ENCODE data around the gene RAB3GAP2. TPM values are rescaled to one million over a fixed set of nuclear protein-coding genes. Genes with fewer than 3 reads are reported as not detected.
"Not testable (repeated sequence)": the region's sequence is repeated elsewhere in the genome, so short reads cannot be mapped to it uniquely, and the experiment has no call there.

The RAB3GAP2 gene
- total RNA-seq, 2 experiments from 2014 or later = 47.8 to 50.1 TPM

DNA sequence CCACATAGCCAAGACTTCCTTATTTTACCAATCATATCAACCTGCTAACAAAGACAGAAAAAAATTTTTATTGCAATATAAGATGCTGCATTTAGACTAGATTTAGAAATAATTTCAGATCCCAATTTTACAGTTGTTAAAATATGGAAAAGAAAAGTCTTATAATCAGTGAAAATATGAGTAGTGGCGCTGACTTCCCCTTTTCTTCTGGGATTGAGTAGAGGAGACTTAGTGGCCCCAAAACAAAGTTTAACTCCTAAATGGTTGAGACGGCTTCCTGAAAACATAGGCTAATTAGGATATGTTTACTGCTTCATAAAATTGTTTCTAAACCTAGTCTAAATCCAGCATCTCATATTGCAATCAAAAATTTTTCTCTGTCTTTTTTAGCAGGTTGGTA lies 68.4 kb downstream of the RAB3GAP2 start:
- peaks cover 33% of the 10 kb centered on the region for H3K36me3 Mint-ChIP-seq (ENCODE audit: low read depth)
- CTCF ChIA-PET = no interaction called here
- no peak overlapping the region for H3K4me3 Mint-ChIP-seq
- H3K4me1 Mint-ChIP-seq = no peaks in the 10 kb centered on the region
- H3K27me3 Mint-ChIP-seq = no peaks in the 10 kb centered on the region
- POLR2A ChIA-PET = no interaction called here
- no peak overlapping the region for H3K27ac Mint-ChIP-seq
- no peak for DNase-seq
- no peaks in the 10 kb centered on the region for H3K9me3 Mint-ChIP-seq

- H3K4me1 Mint-ChIP-seq = no peaks in the 10 kb centered on the region
- no peaks in the 10 kb centered on the region for H3K9me3 Mint-ChIP-seq
- no peaks in the 10 kb centered on the region for H3K27me3 Mint-ChIP-seq
- no peak for DNase-seq
- no peak overlapping the region for H3K27ac Mint-ChIP-seq
- H3K4me3 Mint-ChIP-seq = no peak overlapping the region
- ChIA-PET CTCF (interaction anchor here (0.8 to 2.2 kb wide), 2 partner anchors 9 to 11 kb away, joined by 3 to 5 read pairs; no protein-coding TSS in a partner anchor), POLR2A (no interaction called here)
- H3K36me3 Mint-ChIP-seq (ENCODE audit: low read depth) = peaks cover 15% of the 10 kb centered on the region
Measured at GRCh38 chr1:220198186-220199005, 73.9 kb downstream of the RAB3GAP2 start.

- Mint-ChIP-seq H3K4me1 (no peaks in the 10 kb centered on the region), H3K9me3 (no peaks in the 10 kb centered on the region), H3K27me3 (no peaks in the 10 kb centered on the region), H3K36me3 (ENCODE audit: low read depth) (peaks cover 20% of the 10 kb centered on the region), H3K27ac (no peak overlapping the region), H3K4me3 (no peak overlapping the region)
- ChIA-PET CTCF (interaction anchor here (0.5 to 1.1 kb wide), 4 partner anchors 28 to 538 kb away, joined by 3 to 6 read pairs (median 3); no protein-coding TSS in a partner anchor), POLR2A (interaction anchor here (1.1 kb wide), 1 partner anchor 8 kb away, joined by 3 read pairs; no protein-coding TSS in a partner anchor)
- DNase-seq = no peak
Measured at GRCh38 chr1:220195701-220196100, 76.6 kb downstream of the RAB3GAP2 start.

DNA sequence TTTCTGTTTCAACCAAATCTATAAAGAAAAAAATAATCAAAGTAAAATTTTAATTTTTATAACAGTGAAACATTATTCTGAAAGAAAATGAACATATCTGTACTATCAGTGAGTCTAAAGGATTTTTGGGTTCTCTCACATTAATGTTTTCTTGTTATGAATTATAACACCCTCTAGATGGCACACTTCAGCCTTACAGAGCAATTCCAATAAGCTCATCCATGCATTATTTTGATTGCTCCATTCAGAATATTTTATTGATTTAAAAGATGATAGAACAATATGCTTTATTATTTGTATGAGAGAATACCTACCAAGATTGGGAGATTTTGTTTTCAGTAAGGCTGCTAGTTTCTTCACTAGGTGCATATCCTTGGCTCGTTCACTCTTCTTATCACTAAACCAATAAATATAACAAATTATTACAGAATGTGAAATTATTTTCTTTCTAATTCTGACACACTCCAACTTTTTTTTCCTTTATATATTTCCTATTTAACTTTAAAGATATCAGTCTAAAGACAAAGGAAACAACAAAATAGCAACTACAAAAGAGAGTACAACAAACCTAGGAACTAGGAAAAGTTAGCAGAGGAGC lies 82.4 kb downstream of the RAB3GAP2 start:
- H3K36me3 Mint-ChIP-seq (ENCODE audit: low read depth) = peaks cover 30% of the 10 kb centered on the region
- no peak for DNase-seq
- H3K9me3 Mint-ChIP-seq = no peaks in the 10 kb centered on the region
- no peak overlapping the region for H3K4me3 Mint-ChIP-seq
- ChIA-PET POLR2A (no interaction called here), CTCF (interaction anchor here (0.6 to 1.6 kb wide), 10 partner anchors 8 to 587 kb away, joined by 3 to 12 read pairs (median 3); partner anchors contain the start of gene RAB3GAP2)
- no peak overlapping the region for H3K27ac Mint-ChIP-seq
- no peaks in the 10 kb centered on the region for H3K27me3 Mint-ChIP-seq
- H3K4me1 Mint-ChIP-seq = no peaks in the 10 kb centered on the region

GRCh38 chr1:220188538-220188937 lies 83.7 kb downstream of the RAB3GAP2 start:
- no peaks in the 10 kb centered on the region for H3K27me3 Mint-ChIP-seq
- DNase-seq = no peak
- POLR2A ChIA-PET = no interaction called here
- no peak overlapping the region for H3K27ac Mint-ChIP-seq
- peaks cover 26% of the 10 kb centered on the region for H3K36me3 Mint-ChIP-seq (ENCODE audit: low read depth)
- CTCF ChIA-PET = interaction anchor here (1.6 kb wide), 2 partner anchors 9 to 545 kb away, joined by 5 to 12 read pairs; no protein-coding TSS in a partner anchor
- no peaks in the 10 kb centered on the region for H3K9me3 Mint-ChIP-seq
- no peaks in the 10 kb centered on the region for H3K4me1 Mint-ChIP-seq
- H3K4me3 Mint-ChIP-seq = no peak overlapping the region

DNA sequence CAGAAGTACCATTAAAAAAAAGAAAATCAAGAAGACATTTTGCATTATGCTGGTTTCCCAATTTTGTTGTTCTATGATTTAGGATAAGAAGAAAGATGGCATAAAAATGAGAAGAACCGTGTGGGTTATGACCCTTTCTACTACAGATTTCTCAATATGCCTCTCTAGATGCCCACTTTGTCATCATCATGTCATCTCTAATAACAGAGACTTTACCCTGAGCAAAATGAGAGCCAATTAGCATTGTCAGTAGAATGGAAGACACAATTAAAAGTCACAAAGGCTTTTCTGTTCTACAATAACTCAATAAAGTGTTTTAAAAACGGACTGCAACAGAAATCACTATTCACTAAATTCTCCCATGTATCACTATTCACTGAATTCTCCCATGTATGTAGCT lies 85.5 kb downstream of the RAB3GAP2 start:
- no peaks in the 10 kb centered on the region for H3K27me3 Mint-ChIP-seq
- no peaks in the 10 kb centered on the region for H3K9me3 Mint-ChIP-seq
- H3K36me3 Mint-ChIP-seq (ENCODE audit: low read depth) = peaks cover 26% of the 10 kb centered on the region
- DNase-seq = no peak
- no peak overlapping the region for H3K4me3 Mint-ChIP-seq
- H3K4me1 Mint-ChIP-seq = no peaks in the 10 kb centered on the region
- POLR2A ChIA-PET = interaction anchor here (1.5 kb wide), 1 partner anchor 9 kb away, joined by 3 read pairs; no protein-coding TSS in a partner anchor
- no peak overlapping the region for H3K27ac Mint-ChIP-seq
- CTCF ChIA-PET = interaction anchor here (1.4 to 1.6 kb wide), 3 partner anchors 11 to 547 kb away, joined by 3 to 5 read pairs (median 5); no protein-coding TSS in a partner anchor

- ChIA-PET POLR2A (no interaction called here), CTCF (interaction anchor here (1.2 kb wide), 1 partner anchor 72 kb away, joined by 5 read pairs; no protein-coding TSS in a partner anchor)
- H3K9me3 Mint-ChIP-seq = no peaks in the 10 kb centered on the region
- no peaks in the 10 kb centered on the region for H3K4me1 Mint-ChIP-seq
- H3K36me3 Mint-ChIP-seq (ENCODE audit: low read depth) = peaks cover 40% of the 10 kb centered on the region
- no peak overlapping the region for H3K27ac Mint-ChIP-seq
- H3K27me3 Mint-ChIP-seq = no peaks in the 10 kb centered on the region
- DNase-seq = no peak
- H3K4me3 Mint-ChIP-seq = no peak overlapping the region
Measured at GRCh38 chr1:220184506-220184905, 87.7 kb downstream of the RAB3GAP2 start.

- no peak for DNase-seq
- no peaks in the 10 kb centered on the region for H3K4me1 Mint-ChIP-seq
- H3K27me3 Mint-ChIP-seq = no peaks in the 10 kb centered on the region
- H3K4me3 Mint-ChIP-seq = no peak overlapping the region
- no peaks in the 10 kb centered on the region for H3K9me3 Mint-ChIP-seq
- peaks cover 38% of the 10 kb centered on the region for H3K36me3 Mint-ChIP-seq (ENCODE audit: low read depth)
- ChIA-PET POLR2A (interaction anchor here (0.6 kb wide), 1 partner anchor 23 kb away, joined by 6 read pairs; no protein-coding TSS in a partner anchor), CTCF (no interaction called here)
- no peak overlapping the region for H3K27ac Mint-ChIP-seq
Measured at GRCh38 chr1:220182656-220183055, 89.6 kb downstream of the RAB3GAP2 start.

DNA sequence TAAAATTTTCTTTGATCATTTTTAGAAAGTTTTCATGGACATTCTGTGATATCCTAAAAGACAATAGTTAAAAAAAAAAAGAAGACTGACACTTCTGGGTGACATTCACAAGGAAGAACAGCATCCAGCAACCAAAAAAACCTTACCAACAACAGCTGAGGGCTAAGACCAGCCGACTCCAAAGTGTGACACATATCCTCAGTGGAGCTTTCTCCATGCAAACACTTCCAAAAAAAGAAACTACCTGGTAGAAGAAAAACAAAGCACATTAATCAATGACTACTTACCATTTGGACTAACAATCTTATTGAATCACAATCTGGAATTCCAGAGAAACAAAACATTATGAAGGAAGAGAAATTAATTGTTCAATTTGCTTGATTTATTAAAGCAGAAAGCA lies 90.1 kb downstream of the RAB3GAP2 start:
- no peak overlapping the region for H3K4me3 Mint-ChIP-seq
- H3K4me1 Mint-ChIP-seq = no peaks in the 10 kb centered on the region
- no peaks in the 10 kb centered on the region for H3K27me3 Mint-ChIP-seq
- no peak overlapping the region for H3K27ac Mint-ChIP-seq
- H3K9me3 Mint-ChIP-seq = no peaks in the 10 kb centered on the region
- ChIA-PET CTCF (no interaction called here), POLR2A (interaction anchor here (0.6 kb wide), 1 partner anchor 24 kb away, joined by 6 read pairs; no protein-coding TSS in a partner anchor)
- no peak for DNase-seq
- peaks cover 39% of the 10 kb centered on the region for H3K36me3 Mint-ChIP-seq (ENCODE audit: low read depth)

DNA sequence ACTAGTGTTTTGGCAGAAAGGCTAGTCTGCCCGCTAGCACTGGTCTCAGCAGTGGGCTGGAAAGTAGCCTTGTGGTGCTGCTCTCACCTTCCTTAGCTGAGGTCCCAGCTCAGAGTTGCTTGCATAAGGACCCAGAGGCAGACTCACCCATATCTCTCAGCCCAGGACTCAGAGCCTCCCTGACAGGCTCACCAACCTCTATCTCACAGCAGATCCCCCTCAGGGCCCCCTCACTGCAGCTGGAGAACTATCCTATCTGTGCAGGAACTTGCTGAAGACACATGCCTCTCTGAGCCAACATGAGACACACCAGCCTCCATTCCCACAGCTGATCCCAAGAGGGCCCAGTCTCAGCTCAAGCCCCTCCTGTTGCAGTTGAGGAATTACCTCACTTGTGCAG lies 95.7 kb downstream of the RAB3GAP2 start:
- Mint-ChIP-seq H3K36me3 (ENCODE audit: low read depth) (peaks cover 60% of the 10 kb centered on the region), H3K9me3 (no peaks in the 10 kb centered on the region), H3K27me3 (no peaks in the 10 kb centered on the region), H3K27ac (no peak overlapping the region), H3K4me3 (no peak overlapping the region), H3K4me1 (no peaks in the 10 kb centered on the region)
- POLR2A ChIA-PET = no interaction called here
- CTCF ChIA-PET = interaction anchor here (1.1 kb wide), 1 partner anchor 14 kb away, joined by 3 read pairs; no protein-coding TSS in a partner anchor
- DNase-seq = no peak

DNA sequence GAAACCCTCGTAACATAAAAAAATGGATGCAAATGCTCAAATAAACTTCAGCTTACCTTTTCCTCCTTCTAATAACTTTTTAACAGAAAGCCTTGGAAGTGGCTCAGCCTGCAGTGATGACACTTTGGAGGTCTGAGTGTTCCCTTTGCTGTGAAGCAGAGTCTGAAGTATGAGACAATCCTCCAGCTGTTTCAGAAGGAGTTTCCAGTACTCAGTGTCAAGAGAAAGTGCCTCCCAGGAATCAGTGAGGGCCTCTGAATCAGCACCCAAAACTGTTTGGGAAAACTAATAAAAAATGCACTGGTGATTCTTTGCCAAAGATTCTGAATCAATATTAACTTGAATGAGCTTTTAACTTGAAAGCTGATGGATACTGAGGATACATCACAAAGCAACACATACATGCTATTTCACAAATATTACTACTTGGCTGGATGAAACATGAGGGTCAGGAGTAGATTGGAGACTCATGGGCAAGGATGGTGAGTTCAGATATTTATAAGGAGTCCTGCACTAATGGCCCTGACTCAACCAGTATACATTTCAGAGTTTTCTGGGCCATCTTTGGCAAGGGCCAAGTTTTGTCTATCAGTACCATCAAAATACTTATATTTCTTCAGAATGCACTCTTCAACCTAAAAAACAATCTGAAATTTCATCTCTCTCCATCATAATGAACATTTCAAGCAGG lies 101.3 kb downstream of the RAB3GAP2 start:
- DNase-seq = no peak
- no peaks in the 10 kb centered on the region for H3K27me3 Mint-ChIP-seq
- H3K27ac Mint-ChIP-seq = no peak overlapping the region
- no peak overlapping the region for H3K4me3 Mint-ChIP-seq
- CTCF ChIA-PET = no interaction called here
- H3K36me3 Mint-ChIP-seq (ENCODE audit: low read depth) = peaks cover 63% of the 10 kb centered on the region
- no peaks in the 10 kb centered on the region for H3K4me1 Mint-ChIP-seq
- POLR2A ChIA-PET = no interaction called here
- H3K9me3 Mint-ChIP-seq = no peaks in the 10 kb centered on the region

DNA sequence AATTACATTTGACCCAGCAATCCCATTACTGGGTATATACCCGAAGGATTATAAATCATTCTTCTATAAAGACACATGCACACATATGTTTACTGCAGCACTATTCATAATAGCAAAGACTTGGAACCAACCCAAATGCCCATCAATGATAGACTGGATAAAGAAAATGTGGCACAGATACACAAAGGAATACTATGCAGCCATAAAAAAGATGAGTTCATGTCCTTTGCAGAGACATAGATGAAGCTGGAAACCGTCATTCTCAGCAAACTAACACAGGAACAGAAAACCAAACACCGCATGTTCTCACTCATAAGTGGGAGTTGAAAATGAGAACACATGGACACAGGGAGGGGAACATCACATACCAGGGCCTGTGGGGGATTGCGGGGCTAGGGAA lies 102.4 kb downstream of the RAB3GAP2 start:
- H3K27me3 Mint-ChIP-seq, H3K27ac Mint-ChIP-seq, DNase-seq, H3K4me1 Mint-ChIP-seq, H3K9me3 Mint-ChIP-seq, H3K4me3 Mint-ChIP-seq, POLR2A ChIA-PET: not testable (repeated sequence)
- CTCF ChIA-PET = interaction anchor here (0.5 kb wide), 1 partner anchor 81 kb away, joined by 3 read pairs; no protein-coding TSS in a partner anchor
- peaks cover 58% of the 10 kb centered on the region for H3K36me3 Mint-ChIP-seq (ENCODE audit: low read depth)

GRCh38 chr1:220166853-220167252 lies 105.4 kb downstream of the RAB3GAP2 start:
- Mint-ChIP-seq H3K36me3 (ENCODE audit: low read depth) (peaks cover 45% of the 10 kb centered on the region), H3K27me3 (no peaks in the 10 kb centered on the region), H3K4me1 (no peaks in the 10 kb centered on the region), H3K4me3 (no peak overlapping the region), H3K27ac (no peak overlapping the region), H3K9me3 (no peaks in the 10 kb centered on the region)
- ChIA-PET POLR2A (no interaction called here), CTCF (interaction anchor here (1.2 kb wide), 1 partner anchor 29 kb away, joined by 3 read pairs; no protein-coding TSS in a partner anchor)
- DNase-seq = no peak

All from activated CD4-positive, alpha-beta memory T cell treated with anti-CD3 and anti-CD28 coated beads, Interleukin-2, amount 10 ng/mL, durations not matched to agents 7 days and 5 days (primary cell).